Posterior vena cava (tissue), 2 donors: ENCODE measurements around the gene USP24. TPM values are rescaled to one million over a fixed set of nuclear protein-coding genes. Genes with fewer than 3 reads are reported as not detected.
A peak's percentile ranks its signal among the peaks of the same experiment; 100 is the strongest.
"Not testable (repeated sequence)": the region's sequence is repeated elsewhere in the genome, so short reads cannot be mapped to it uniquely, and the experiment has no call there.

Experiments
- DNase-seq: peaks from one replicate; pipeline ENCODE4 v3.0.0-alpha.2; 2020; ENCODE audit warnings: low spot score
- intact Hi-C, 2 donors: fragments of 100-400 bp; cut with DNase I; formaldehyde crosslinking; loops; one replicate each; pipeline versions ENCODE4 v1.14.1 to v1.14.2; 2022 to 2023
- microRNA-seq, 2 donors: library from miRNA; unstranded; fragments of <30 nt; microRNA quantifications; one replicate each; pipeline ENCODE4 v1.2.0, GENCODE V29; 2020 to 2021; ENCODE audit warnings: borderline microRNAs expressed in 2 of 2
- total RNA-seq, 2 donors: library from RNA; stranded (reverse); fragmentation: NEBNext Ultra II Directional; extraction: Animal tissue kit (Norgen Biotek cat#: 25700); gene quantifications; one replicate each; pipeline ENCODE4 v1.2.1, GENCODE V29; 2021
- donor health status: DM: yes; HTN: yes; CAD: no.
- donor health status: DM: yes; HTN: yes; CAD: no.

The USP24 gene
- total RNA-seq, 2 donors from 2014 or later = 31.5 to 35.1 TPM

- intact Hi-C loops = no loop called here
- DNase-seq = peak; percentile 43
Observed at GRCh38 chr1:55037733-55038551, 177.2 kb downstream of the USP24 start.

DNA sequence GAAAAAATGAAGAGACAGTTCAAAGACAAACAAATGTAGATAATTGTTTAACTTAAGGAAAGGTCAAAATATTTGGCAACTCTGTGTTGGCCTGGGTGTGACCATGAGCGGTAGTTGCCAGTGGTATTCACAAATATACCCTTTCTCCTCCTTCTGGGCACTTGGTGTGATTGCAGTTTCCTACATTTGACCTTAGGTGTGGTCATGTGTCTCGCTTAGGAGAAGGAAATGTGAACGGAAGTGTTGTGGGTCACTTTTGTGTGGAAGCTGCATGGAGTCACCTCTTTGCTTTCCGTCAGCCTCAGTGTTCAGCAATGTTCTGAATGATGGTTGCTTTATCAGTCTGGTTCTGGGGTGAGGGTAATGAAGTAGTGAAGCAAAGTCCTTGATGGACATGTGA lies 179.3 kb downstream of the USP24 start:
- no peak for DNase-seq
- intact Hi-C loops = no loop called here

- intact Hi-C loops = no loop called here
Observed at GRCh38 chr1:55034476-55035133, 180.6 kb downstream of the USP24 start.

GRCh38 chr1:55033265-55033614 lies 181.9 kb downstream of the USP24 start:
- intact Hi-C loops = no loop called here
- peak; percentile 53 for DNase-seq

More at GRCh38 chr1:55034476-55035133, 180.6 kb downstream of the USP24 start:
- no peak for DNase-seq

DNA sequence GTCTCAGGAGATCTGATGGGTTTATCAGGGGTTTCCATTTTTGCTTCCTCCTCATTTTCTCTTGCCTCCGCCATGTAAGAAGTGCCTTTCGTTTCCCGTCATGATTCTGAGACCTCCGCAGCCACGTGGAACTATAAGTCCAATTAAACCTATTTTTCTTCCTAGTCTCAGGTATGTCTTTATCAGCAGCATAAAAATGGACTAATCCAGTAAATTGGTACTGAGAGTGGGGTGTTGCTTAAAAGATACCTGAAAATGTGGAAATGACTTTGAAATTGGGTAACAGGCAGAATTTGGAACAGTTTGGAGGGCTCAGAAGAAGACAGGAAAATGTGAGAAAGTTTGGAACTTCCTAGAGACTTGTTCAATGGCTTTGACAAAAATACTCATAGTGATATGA lies 184.1 kb downstream of the USP24 start:
- DNase-seq, intact Hi-C loops: not testable (repeated sequence)

DNA sequence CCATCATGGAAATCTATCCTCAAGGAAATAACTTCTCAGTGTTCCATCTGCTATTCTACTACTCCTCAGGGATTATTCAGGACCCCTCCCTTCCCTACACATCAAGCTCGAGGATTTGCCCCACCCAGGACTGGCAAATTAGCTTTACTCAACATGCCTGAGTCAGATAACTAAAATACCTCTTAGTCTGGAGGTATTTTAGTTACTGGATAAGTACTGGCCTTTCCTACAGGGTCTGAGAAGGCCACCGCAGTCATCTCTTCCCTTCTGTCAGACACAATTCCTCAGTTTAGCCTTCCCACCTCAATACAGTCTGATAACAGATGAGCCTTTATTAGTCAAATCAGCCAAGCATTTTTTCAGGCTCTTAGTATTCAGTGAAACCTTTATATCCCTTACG lies 188.5 kb downstream of the USP24 start:
- intact Hi-C loops, DNase-seq: not testable (repeated sequence)

- peak; percentile 51 for DNase-seq
- intact Hi-C loops = not testable (repeated sequence)
Observed at GRCh38 chr1:55024163-55024562, 191.0 kb downstream of the USP24 start.

DNA sequence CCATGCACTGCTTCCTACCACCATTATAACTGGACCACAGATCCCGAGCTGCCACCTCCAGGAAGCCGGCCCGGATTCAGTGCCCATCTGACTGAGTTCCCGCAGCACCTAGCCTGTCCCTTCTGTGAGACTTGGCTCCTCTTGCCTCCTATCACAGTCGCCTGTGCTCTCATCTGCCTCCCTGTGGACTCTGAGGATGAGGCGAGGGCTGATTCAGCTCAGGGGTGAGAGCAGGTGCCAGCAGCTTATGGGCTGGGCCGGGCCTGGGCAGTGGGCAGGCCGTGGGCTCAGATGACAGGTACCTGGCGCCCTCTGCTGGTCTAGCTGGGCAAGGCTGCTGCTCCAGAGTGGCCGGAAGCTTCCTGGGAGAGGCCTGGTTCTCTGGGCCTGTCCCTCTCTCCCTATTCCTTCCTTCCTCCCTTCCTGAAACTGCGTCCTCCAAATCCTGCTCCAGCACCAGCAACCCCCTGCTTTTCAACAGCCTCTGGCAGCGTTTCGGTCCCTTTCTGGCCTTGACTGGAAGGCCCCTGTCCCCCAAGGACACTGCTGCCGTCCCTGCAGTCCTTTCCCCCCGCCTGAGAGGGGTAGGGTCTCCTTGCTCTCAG lies 193.1 kb downstream of the USP24 start:
- intact Hi-C loops = no loop called here
- DNase-seq = peak; percentile 93

GRCh38 chr1:55018395-55018794 lies 196.8 kb downstream of the USP24 start:
- intact Hi-C loops = no loop called here

More at GRCh38 chr1:55018395-55018794, 196.8 kb downstream of the USP24 start:
- DNase-seq = no peak

Small RNA genes lying within 50 kb of the gene (microRNA-seq; reads per million reads assigned to microRNA genes)
- 0 to 0.78 reads per million in 2 donors for gene MIR4422

Other genes with a start within 250 kb of the USP24 start
- 10 to 100 TPM in 1 of 2 donors, 1 to 10 TPM in 1; 3.0 to 11.0 TPM for gene TMEM61, start 234.7 kb downstream of the USP24 start, total RNA-seq
- not detected for gene BSND, start 216.4 kb downstream of the USP24 start, total RNA-seq
- gene PCSK9, start 175.8 kb downstream of the USP24 start, total RNA-seq = under 1 TPM in 1 of 2 donors, not detected in 1; 0.32 TPM